BLaER1 (cell line): ENCODE measurements around the gene PKD2.
A peak's percentile ranks its signal among the peaks of the same experiment; 100 is the strongest.
"Not testable (repeated sequence)": the region's sequence is repeated elsewhere in the genome, so short reads cannot be mapped to it uniquely, and the experiment has no call there.

Source experiments
- H3K27ac ChIP-seq: shearing (Covaris generic); formaldehyde crosslinking; 2 replicates; pipeline ENCODE4 v1.8.1; 2022
- H3K27me3 ChIP-seq: shearing (Covaris generic); formaldehyde crosslinking; 2 replicates; pipeline ENCODE4 v1.8.1; 2022
- H3K36me3 ChIP-seq: shearing (Covaris generic); formaldehyde crosslinking; 2 replicates; pipeline ENCODE4 v1.8.1; 2022
- H3K4me1 ChIP-seq: shearing (Covaris generic); formaldehyde crosslinking; 2 replicates; pipeline ENCODE4 v1.8.1; 2022
- H3K4me2 ChIP-seq: shearing (Covaris generic); formaldehyde crosslinking; 2 replicates; pipeline ENCODE4 v1.8.1; 2022
- H3K4me3 ChIP-seq: shearing (Covaris generic); formaldehyde crosslinking; 2 replicates; pipeline ENCODE4 v1.8.1; 2022
- H3K9ac ChIP-seq: shearing (Covaris generic); formaldehyde crosslinking; 2 replicates; pipeline ENCODE4 v1.8.1; 2022
- H3K9me3 ChIP-seq: shearing (Covaris generic); formaldehyde crosslinking; 2 replicates; pipeline ENCODE4 v1.8.1; 2022
- H4K20me1 ChIP-seq: shearing (Covaris generic); formaldehyde crosslinking; 2 replicates; pipeline ENCODE4 v1.8.1; 2022
- Cebpa-rat ChIP-seq: shearing (Covaris generic); IDR thresholded peaks from 2 replicates; pipeline ENCODE4 v1.8.1; 2022

The PKD2 gene

GRCh38 chr4:88115587-88115986 is 108.2 kb downstream of the PKD2 start:
- Histone ChIP-seq H3K9me3 (peaks cover 43% of the 10 kb centered on the region), H3K4me1 (no peaks in the 10 kb centered on the region; the same call in 1 of the 2 replicates), H3K27me3 (no peaks in the 10 kb centered on the region), H3K27ac (no peak overlapping the region), H3K36me3 (0 out of 2 replicates have a peak, but pooled peaks cover 7% of the 10 kb centered on the region), H3K9ac (no peak overlapping the region), H3K4me2 (no peak overlapping the region), H4K20me1 (no peaks in the 10 kb centered on the region), H3K4me3 (no peak overlapping the region)
- no peak for TF ChIP-seq Cebpa-rat

GRCh38 chr4:88119943-88120342 is 112.5 kb downstream of the PKD2 start:
- Histone ChIP-seq H3K27ac (no peak overlapping the region), H3K4me3 (0 out of 2 replicates have a peak overlapping the region, but pooled peaks have one; percentile 14), H3K9me3 (peaks cover 83% of the 10 kb centered on the region), H3K4me1 (no peaks in the 10 kb centered on the region; the same call in 1 of the 2 replicates), H3K9ac (no peak overlapping the region), H3K27me3 (no peaks in the 10 kb centered on the region), H3K4me2 (no peak overlapping the region), H4K20me1 (no peaks in the 10 kb centered on the region), H3K36me3 (0 out of 2 replicates have a peak, but pooled peaks cover 7% of the 10 kb centered on the region)
- no peak for TF ChIP-seq Cebpa-rat

GRCh38 chr4:88122260-88122659 is 114.8 kb downstream of the PKD2 start:
- not testable (repeated sequence) for H3K4me2 ChIP-seq, H3K27ac ChIP-seq, H3K4me1 ChIP-seq

More at GRCh38 chr4:88122260-88122659, 114.8 kb downstream of the PKD2 start:
- H3K36me3 ChIP-seq, H4K20me1 ChIP-seq, H3K9ac ChIP-seq, H3K4me3 ChIP-seq, H3K27me3 ChIP-seq: not testable (repeated sequence)
- H3K9me3 ChIP-seq, result peaks cover 76% of the 10 kb centered on the region
